Hepatocyte (in vitro differentiated cells): ENCODE results near the gene BCAN.

Experiments
- CTCF ChIP-seq: fragments of 200-600 bp; sonication (generic); IDR thresholded peaks from 2 replicates; pipeline ENCODE4 v1.5.1; 2016; ENCODE audit warnings: antibody characterized with exemption, mild to moderate bottlenecking; ENCODE audit not compliant: poor library complexity
- EZH2 ChIP-seq: fragments of 200-600 bp; sonication (generic); IDR thresholded peaks from 2 replicates; pipeline ENCODE4 v1.6.1; 2016; ENCODE audit warnings: antibody characterized with exemption, mild to moderate bottlenecking, borderline replicate concordance
- EZH2phosphoT487 ChIP-seq: fragments of 200-600 bp; sonication (generic); IDR thresholded peaks from one replicate; pipeline ENCODE4 v1.6.1; 2018; ENCODE audit warnings: antibody characterized with exemption, mild to moderate bottlenecking, low read depth, moderate library complexity; ENCODE audit not compliant: unreplicated experiment, severe bottlenecking

GRCh38 chr1:156648951-156649350, 7.0 kb downstream of the BCAN start:
- TF ChIP-seq CTCF (no peak), EZH2 (no peak), EZH2phosphoT487 (no peak)
